ENCODE data around the gene HBEGF. TPM values are rescaled to one million over a fixed set of nuclear protein-coding genes. Genes with fewer than 3 reads are reported as not detected.

The HBEGF gene, protein sequence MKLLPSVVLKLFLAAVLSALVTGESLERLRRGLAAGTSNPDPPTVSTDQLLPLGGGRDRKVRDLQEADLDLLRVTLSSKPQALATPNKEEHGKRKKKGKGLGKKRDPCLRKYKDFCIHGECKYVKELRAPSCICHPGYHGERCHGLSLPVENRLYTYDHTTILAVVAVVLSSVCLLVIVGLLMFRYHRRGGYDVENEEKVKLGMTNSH
- total RNA-seq = 1.8 and 2.5 TPM in 2 replicates

- Histone ChIP-seq H3K27ac (ENCODE audit: low read depth, low read length) (peak within 1 kb of the TSS; percentile 65), H3K4me2 (ENCODE audit: insufficient read depth, low read length) (peak within 1 kb of the TSS; percentile 96), H3K36me3 (ENCODE audit: insufficient read depth, low read length) (peaks cover 9% of the 10 kb centered on the region), H3K9me3 (ENCODE audit: low read depth, low read length) (no peaks in the 10 kb centered on the region), H3K4me3 (ENCODE audit: insufficient read depth, low read length) (peak within 1 kb of the TSS; percentile 85), H3K27me3 (ENCODE audit: insufficient read depth, low read length) (no peaks in the 10 kb centered on the region), H3K4me1 (ENCODE audit: insufficient read depth, low read length) (peaks cover 36% of the 10 kb centered on the region), H4K20me1 (ENCODE audit: insufficient read depth, low read length) (peaks cover 4% of the 10 kb centered on the region), H2AFZ (ENCODE audit: low read length) (peak within 1 kb of the TSS; percentile 89), H3K79me2 (ENCODE audit: insufficient read depth, low read length) (peaks cover 41% of the 10 kb centered on the region)
- TF ChIP-seq, protein P1, sequence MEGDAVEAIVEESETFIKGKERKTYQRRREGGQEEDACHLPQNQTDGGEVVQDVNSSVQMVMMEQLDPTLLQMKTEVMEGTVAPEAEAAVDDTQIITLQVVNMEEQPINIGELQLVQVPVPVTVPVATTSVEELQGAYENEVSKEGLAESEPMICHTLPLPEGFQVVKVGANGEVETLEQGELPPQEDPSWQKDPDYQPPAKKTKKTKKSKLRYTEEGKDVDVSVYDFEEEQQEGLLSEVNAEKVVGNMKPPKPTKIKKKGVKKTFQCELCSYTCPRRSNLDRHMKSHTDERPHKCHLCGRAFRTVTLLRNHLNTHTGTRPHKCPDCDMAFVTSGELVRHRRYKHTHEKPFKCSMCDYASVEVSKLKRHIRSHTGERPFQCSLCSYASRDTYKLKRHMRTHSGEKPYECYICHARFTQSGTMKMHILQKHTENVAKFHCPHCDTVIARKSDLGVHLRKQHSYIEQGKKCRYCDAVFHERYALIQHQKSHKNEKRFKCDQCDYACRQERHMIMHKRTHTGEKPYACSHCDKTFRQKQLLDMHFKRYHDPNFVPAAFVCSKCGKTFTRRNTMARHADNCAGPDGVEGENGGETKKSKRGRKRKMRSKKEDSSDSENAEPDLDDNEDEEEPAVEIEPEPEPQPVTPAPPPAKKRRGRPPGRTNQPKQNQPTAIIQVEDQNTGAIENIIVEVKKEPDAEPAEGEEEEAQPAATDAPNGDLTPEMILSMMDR (IDR thresholded peaks at IDR 0.05; ENCODE audit: extremely low read depth, low read depth, low read length) = peak; percentile 42
- peak; percentile 98 for DNase-seq (ENCODE audit: insufficient read length, low spot score, missing footprints)
Measured at GRCh38 chr5:140346348-140347221, at the start of gene HBEGF. Gene HBEGF (minus strand): TSS chr5:140346603. CDS start chr5:140346328, 275 bp downstream.

GRCh38 chr5:140393738-140394137, 47.3 kb upstream of the HBEGF start:
- no peak overlapping the region for H3K27ac ChIP-seq (ENCODE audit: low read depth, low read length)
- DNase-seq (ENCODE audit: insufficient read length, low spot score, missing footprints) = no peak
- no peaks in the 10 kb centered on the region for H3K79me2 ChIP-seq (ENCODE audit: insufficient read depth, low read length)
- H3K36me3 ChIP-seq (ENCODE audit: insufficient read depth, low read length) = no peaks in the 10 kb centered on the region
- no peaks in the 10 kb centered on the region for H3K9me3 ChIP-seq (ENCODE audit: low read depth, low read length)
- no peak overlapping the region for H3K4me2 ChIP-seq (ENCODE audit: insufficient read depth, low read length)
- no peaks in the 10 kb centered on the region for H3K27me3 ChIP-seq (ENCODE audit: insufficient read depth, low read length)
- no peaks in the 10 kb centered on the region for H4K20me1 ChIP-seq (ENCODE audit: insufficient read depth, low read length)
- TF ChIP-seq, protein P1 (IDR thresholded peaks at IDR 0.05; ENCODE audit: extremely low read depth, low read depth, low read length) = no peak
- no peak overlapping the region for H3K4me3 ChIP-seq (ENCODE audit: insufficient read depth, low read length)
- H3K4me1 ChIP-seq (ENCODE audit: insufficient read depth, low read length) = peaks cover 9% of the 10 kb centered on the region
- no peak overlapping the region for H2AFZ ChIP-seq (ENCODE audit: low read length)

GRCh38 chr5:140391732-140392131, 45.3 kb upstream of the HBEGF start:
- DNase-seq (ENCODE audit: insufficient read length, low spot score, missing footprints) = peak; percentile 34
- no peaks in the 10 kb centered on the region for H3K79me2 ChIP-seq (ENCODE audit: insufficient read depth, low read length)
- TF ChIP-seq, protein P1 (IDR thresholded peaks at IDR 0.05; ENCODE audit: extremely low read depth, low read depth, low read length) = no peak
- H3K27me3 ChIP-seq (ENCODE audit: insufficient read depth, low read length) = no peaks in the 10 kb centered on the region
- H3K36me3 ChIP-seq (ENCODE audit: insufficient read depth, low read length) = no peaks in the 10 kb centered on the region
- H3K4me3 ChIP-seq (ENCODE audit: insufficient read depth, low read length) = no peak overlapping the region
- no peak overlapping the region for H3K27ac ChIP-seq (ENCODE audit: low read depth, low read length)
- H4K20me1 ChIP-seq (ENCODE audit: insufficient read depth, low read length) = no peaks in the 10 kb centered on the region
- H3K4me1 ChIP-seq (ENCODE audit: insufficient read depth, low read length) = peaks cover 9% of the 10 kb centered on the region
- H2AFZ ChIP-seq (ENCODE audit: low read length) = no peak overlapping the region
- H3K9me3 ChIP-seq (ENCODE audit: low read depth, low read length) = no peaks in the 10 kb centered on the region
- peak overlapping the region; percentile 5 for H3K4me2 ChIP-seq (ENCODE audit: insufficient read depth, low read length)

DNA sequence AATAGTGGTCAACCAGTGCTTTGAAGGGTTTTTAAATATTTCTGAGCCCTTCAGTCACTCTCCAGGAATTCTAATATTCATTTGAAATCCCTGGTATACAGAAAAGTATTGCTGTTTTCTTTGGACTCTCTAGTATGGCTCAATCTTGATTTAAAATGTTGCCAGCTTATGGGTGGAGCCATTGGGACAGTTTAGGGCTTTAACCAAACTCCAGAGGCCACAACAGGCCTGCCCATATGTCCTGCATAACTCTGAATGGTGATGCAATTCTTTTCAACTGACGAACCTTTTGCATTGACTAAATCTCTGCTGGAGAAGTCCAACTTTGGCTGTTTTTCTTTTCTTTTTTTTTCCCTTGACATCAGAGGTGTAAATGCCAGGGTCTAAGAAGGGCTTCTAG, 44.9 kb upstream of the HBEGF start:
- Histone ChIP-seq H3K27ac (ENCODE audit: low read depth, low read length) (no peak overlapping the region), H2AFZ (ENCODE audit: low read length) (no peak overlapping the region), H3K4me2 (ENCODE audit: insufficient read depth, low read length) (peak overlapping the region; percentile 5), H3K36me3 (ENCODE audit: insufficient read depth, low read length) (no peaks in the 10 kb centered on the region), H3K4me3 (ENCODE audit: insufficient read depth, low read length) (no peak overlapping the region), H3K27me3 (ENCODE audit: insufficient read depth, low read length) (no peaks in the 10 kb centered on the region), H3K9me3 (ENCODE audit: low read depth, low read length) (no peaks in the 10 kb centered on the region), H3K79me2 (ENCODE audit: insufficient read depth, low read length) (no peaks in the 10 kb centered on the region), H3K4me1 (ENCODE audit: insufficient read depth, low read length) (peaks cover 9% of the 10 kb centered on the region), H4K20me1 (ENCODE audit: insufficient read depth, low read length) (no peaks in the 10 kb centered on the region)
- TF ChIP-seq, protein P1 (IDR thresholded peaks at IDR 0.05; ENCODE audit: extremely low read depth, low read depth, low read length) = no peak
- peak; percentile 26 for DNase-seq (ENCODE audit: insufficient read length, low spot score, missing footprints)

Data from osteoblast (primary cell).